ENCODE results near the gene UGP2.
A peak's percentile ranks its signal among the peaks of the same experiment; 100 is the strongest.
"Not testable (repeated sequence)": the region's sequence is repeated elsewhere in the genome, so short reads cannot be mapped to it uniquely, and the experiment has no call there.

The UGP2 gene

GRCh38 chr2:63840785-63841253 lies 877 bp upstream of the UGP2 start:
- peak; percentile 96 for DNase-seq

- peak; percentile 46 for DNase-seq
Observed at GRCh38 chr2:63842149-63843061, 709 bp downstream of the UGP2 start.

DNA sequence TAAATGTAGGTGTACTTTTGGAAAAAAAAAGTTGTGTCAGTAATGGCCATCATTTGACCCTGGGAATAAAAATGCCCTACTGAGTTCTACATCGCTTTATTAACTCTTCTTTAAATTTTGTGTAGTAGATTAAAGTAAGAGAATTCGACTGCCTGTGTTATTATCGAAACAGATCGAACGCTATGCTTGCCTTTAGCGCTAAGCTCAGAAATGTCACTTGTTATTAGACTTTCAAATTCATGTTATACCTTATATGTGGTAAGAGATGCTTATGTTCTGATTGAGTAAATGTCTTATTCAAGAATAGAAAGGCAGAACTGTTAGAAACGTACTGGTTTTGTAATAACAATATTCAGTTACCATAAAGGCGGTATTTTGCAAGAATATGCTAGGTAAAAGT lies 1.4 kb downstream of the UGP2 start:
- no peak for DNase-seq

DNA sequence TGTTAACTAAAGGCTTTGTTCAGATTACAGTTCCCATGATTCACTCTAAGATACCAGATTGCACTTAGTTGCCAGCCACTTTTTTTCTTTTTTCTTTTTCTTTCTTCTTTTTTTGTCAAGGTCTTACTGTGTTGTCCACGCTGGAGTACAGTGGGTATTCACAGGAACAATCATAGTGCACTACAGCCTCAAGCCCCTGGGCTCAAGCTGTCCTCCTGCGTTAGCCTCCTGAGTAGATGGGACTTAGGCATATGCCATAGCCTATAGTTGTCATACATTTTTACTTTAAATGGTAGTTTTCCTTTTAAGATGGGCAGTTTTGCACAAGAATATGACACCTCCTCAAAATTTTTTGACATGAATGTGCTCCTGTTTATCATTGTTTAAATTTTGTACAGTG lies 2.1 kb downstream of the UGP2 start:
- no peak for DNase-seq

DNA sequence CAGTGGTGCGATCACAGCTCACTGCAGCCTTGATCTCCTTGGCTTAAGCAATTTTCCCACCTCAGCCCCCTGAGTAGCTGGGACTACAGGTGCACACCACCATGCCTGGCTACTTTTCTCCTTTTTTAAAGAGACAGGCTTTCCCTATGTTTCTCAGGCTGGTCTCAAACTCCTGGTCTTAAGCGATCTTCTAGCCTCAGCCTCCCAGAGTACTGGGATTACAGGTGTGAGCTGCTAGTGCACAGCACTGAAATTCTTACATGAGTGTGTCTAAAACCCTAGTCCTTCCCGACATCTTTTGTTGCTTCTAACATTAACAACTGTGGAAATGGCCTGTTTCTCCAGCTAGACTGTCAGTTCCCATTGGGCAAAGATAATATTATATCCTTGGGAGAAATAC lies 2.9 kb downstream of the UGP2 start:
- DNase-seq: no peak

- DNase-seq: no peak
Observed at GRCh38 chr2:63845866-63846265, 4.2 kb downstream of the UGP2 start.

GRCh38 chr2:63846487-63846886 lies 4.8 kb downstream of the UGP2 start:
- DNase-seq: no peak

- not testable (repeated sequence) for DNase-seq
Observed at GRCh38 chr2:63847571-63847970, 5.9 kb downstream of the UGP2 start.

DNA sequence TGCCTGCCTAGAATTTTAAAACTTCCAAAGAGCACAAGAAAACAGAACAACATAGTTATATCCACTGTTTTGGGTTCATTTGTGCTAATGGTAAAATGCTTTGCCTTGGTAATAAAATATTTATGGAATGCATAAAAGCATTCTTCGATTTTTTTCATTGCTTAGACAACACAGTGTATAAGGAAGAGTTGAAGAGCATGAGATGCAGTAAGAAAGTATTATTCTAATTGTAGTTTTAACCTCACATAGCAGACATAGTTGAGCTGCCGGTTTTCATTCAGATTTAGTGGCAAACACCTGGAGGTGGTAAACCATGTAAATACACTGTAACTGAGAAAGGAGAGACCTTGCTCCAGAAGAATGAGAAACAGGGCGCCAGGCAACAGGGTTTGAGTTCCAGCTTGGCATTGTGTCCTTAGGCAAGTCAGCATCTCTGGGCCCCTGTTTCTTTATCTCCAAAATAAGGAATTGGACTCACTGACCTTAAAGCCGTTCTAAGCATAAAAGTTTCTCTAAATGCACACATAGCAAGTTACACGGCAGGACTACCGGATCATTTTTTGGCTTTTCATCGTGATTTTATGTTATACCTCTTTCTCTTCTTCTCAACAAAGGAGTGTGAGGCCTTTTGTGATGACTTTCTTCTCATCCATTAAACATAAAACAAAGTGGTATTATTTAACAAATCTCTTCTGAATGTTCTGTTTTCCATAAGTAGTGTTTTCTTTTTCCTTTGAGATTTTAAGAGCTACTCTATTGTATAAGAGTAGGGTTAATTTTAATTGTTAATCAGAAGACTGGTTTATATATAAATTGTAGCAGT lies 7.9 kb downstream of the UGP2 start:
- DNase-seq: no peak

DNA sequence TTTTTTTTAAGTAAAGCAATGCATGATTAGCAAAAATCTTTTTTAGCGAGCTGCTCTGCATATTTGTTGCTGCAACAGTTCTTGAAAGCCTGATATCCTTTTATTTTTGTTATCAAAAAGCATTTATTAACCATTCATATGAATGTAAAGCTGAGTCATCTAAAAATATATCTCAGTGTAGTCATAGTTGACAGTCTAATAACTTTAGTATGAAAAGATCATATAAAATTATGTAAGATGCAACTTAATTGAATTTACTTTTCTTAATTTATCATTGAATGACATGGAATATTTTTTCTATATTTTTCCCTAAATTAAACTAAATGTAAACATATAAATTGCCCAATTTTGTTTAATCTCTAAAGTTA lies 8.5 kb downstream of the UGP2 start:
- no peak for DNase-seq

GRCh38 chr2:63850649-63851048 lies 9.0 kb downstream of the UGP2 start:
- no peak for DNase-seq

DNA sequence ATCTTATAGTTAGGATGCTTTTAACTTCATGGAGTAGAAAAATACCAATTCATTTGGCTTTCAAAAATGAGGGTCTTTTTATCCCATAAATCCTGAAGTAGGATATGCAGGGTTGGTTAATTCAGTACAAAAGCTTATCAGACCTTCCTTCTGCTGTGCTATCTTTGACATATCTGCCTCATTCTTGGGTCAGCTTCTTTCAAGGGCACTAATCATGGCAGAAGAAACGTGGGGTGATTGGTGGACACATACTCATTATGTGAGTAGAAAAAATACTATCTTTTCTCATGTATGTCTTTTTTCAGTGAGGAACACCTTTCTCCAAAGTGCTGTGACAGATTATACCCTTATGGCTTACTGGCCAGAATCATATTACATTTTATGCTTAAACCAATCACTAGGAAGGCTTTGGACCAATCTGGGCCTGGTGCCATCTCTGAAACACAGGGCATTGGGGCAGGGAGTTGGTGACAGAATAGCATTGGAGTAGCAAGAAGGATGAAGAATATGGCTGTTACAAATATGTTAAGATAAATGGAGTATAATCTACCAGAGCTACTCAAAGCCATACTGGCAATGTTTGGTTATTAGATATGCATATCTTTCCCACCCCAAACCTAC lies 10.1 kb downstream of the UGP2 start:
- no peak for DNase-seq

GRCh38 chr2:63853527-63854310 lies 12.0 kb downstream of the UGP2 start:
- no peak for DNase-seq

DNA sequence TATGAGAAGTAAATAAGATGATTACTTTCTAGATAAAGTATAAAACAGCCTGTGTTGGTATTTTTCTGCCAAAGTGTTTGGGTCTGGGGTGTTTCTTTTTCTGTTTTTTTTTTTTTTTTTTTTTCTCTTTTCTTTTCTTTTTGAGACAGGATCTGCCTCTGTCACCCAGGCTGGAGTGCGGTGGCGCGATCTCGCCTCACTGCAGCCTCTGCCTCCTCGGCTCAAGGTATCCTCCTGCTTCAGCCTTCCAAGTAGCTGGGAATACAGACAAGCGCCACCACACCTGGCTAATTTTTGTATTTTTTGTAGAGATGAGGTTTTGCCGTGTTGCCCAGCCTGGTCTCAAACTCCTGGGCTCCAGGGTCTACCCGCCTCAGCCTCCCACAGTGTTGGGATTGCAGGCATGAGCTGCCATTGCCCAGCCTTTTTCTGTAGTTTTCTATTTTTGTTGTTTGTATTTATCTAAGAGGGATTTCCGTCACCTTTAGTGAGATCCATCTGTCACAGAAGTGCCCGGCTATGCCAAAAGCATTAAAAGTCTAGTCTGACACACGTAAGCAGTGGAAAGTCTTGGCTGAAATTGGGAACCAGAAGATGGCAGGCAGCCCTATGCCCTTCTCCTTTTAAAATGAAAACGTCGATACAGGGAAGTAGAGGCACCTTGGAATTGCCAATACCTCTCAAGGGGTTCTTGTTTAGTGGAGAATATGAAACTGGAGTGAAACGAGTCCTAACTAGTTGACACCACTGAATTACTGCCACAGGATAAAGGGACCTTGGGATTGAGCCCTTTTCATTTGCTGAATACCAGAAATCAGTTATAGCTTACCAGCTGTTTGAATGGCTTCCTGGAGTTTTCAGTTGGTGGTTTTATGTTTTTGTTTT lies 14.0 kb downstream of the UGP2 start:
- DNase-seq: no peak

DNA sequence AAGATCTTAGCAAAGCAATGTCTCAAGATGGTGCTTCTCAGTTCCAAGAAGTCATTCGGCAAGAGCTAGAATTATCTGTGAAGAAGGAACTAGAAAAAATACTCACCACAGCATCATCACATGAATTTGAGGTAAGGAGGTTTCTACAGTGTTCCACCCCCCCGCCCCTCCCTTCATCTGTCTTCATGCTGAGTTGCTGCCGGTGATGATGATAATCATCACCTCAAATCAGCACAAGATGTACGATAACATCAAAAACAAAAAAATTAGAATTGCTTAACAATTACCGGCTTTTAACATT lies 14.6 kb downstream of the UGP2 start:
- no peak for DNase-seq

GRCh38 chr2:63858291-63858690 lies 16.6 kb downstream of the UGP2 start:
- DNase-seq: no peak

DNA sequence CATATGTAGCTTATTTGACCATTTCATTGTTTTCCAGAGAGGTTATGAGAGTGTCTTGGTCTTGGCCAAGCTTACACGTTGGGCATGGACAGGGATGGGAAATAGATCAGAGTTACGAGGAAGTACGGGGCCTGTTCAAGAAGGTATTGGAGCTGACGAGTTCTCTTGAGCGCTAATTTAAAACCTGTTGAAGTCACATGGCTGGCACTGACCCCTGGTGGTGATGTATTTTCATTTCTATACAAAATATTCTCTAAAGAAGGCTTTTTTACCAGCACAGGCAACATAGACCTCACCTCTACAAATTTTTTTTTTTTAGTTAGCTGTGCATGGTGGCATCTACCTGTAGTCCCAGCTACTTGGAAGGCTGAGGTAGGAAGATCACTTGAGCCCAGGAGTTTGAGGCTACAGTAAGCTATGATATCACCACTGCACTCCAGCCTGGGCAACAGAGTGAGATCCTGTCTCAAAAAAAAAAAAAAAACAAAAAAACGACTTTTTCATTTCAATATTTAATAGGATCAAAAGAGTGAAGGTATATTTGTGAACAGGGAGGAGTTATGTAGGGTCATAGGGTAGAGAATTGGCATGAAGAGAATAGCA lies 19.6 kb downstream of the UGP2 start:
- no peak for DNase-seq

DNA sequence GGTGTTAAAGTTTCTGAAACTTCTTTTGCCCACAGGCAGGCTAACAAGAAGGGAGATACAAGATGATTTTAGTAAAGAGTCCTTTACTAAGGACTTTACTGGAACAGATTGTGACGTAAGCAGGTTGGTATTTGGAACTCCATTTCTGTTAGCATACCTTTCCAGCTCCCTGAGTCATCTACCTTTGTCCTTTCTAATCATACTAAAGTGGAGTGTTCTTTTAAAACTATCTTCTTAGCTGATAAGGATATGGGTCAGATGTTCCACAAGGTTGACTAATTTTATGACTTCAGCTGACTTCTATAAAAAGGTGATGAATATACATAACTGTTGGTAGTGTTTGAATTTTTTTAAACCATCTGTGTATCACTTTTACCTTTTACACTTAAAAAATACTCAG lies 21.1 kb downstream of the UGP2 start:
- DNase-seq: peak; percentile 76

DNA sequence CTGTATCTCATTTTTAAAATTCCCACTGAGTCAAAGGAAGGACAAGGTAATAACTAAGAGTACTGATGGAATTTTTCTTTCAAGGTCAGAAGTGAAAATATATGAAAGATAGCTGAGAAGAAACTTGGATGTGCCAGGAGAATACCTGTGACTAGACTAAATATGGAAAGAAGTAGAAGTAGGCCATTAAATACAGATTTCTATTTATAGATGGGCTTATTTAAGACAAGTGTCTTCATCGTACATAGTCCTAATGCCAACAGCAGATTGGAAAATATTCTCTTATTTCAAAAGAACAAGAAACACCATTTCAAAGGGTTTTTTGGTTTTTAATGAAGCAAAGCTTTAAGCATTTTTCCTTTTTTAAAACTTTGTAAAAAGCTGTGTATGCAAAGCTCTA lies 22.0 kb downstream of the UGP2 start:
- DNase-seq: no peak

DNA sequence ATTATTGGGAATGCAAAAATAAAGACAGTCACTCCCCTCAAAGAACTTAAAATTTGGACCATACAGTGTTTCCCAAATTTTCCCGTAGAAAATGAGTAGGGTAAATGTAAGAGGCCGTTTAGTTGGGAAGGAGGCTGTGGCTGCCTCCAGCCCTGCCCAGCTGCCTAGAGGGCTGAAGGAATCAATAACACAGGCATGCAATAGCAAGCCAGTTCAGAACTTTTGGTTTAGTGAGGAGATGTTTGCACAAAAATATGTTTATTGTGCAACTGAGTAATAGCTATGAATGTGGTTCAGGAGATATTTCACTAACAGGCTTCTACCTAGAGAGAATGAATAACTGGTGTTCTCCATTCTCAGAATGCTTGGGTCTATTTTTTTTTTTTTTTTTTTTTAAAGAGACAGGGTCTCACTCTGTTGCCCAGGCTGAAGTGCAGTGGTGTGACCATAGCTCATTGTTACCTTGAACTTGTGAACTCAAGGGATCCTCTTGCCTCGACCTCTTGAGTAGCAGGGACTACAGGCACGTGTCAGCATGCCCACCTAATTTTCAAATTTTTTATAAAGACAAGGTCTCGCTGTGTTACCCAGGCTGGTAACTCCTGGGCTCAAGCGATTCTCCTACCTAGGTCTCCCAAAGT lies 23.6 kb downstream of the UGP2 start:
- no peak for DNase-seq
